Body of pancreas (tissue), 4 donors: ENCODE measurements around the gene GPR132.
"Not testable (repeated sequence)": the region's sequence is repeated elsewhere in the genome, so short reads cannot be mapped to it uniquely, and the experiment has no call there.

ENCODE experiments used
- CTCF ChIP-seq, 7 experiments: fragments of 450-650 bp in 4 of 7; fragments of 200-600 bp in 3 of 7; sonication (generic) in 3 of 7; IDR thresholded peaks; one replicate each; pipeline ENCODE4 v1.5.1; 2016 to 2019; ENCODE audit warnings: antibody characterized with exemption in 7 of 7
- POLR2A ChIP-seq, 3 donors: fragments of 450-650 bp; IDR thresholded peaks; one replicate each; pipeline ENCODE4 v1.6.1; 2016; ENCODE audit warnings: antibody characterized with exemption in 3 of 3, mild to moderate bottlenecking in 2 of 3

- TF ChIP-seq CTCF, POLR2A (IDR thresholded peaks at IDR 0.05): not testable (repeated sequence)
Observed at GRCh38 chr14:105035616-105036015, 29.6 kb downstream of the GPR132 start.
